ENCODE measurements around the gene ANXA7.

ANXA7 gene

GRCh38 chr10:73413528-73414229 lies at the start of gene ANXA7:
Gene ANXA7 (minus strand): TSS chr10:73414058. CDS start chr10:73400856, 13,202 bp downstream.
- peak; percentile 94 for DNase-seq

GRCh38 chr10:73460897-73461296 lies 47.0 kb upstream of the ANXA7 start:
- no peak for DNase-seq

GRCh38 chr10:73459683-73460314 lies 45.9 kb upstream of the ANXA7 start:
- DNase-seq, result no peak

- DNase-seq, result no peak
These were observed 42.5 kb upstream of the ANXA7 start for GRCh38 chr10:73456187-73456890.

- DNase-seq, result no peak
These were observed 35.3 kb upstream of the ANXA7 start for GRCh38 chr10:73449113-73449512.

GRCh38 chr10:73448384-73448783 lies 34.5 kb upstream of the ANXA7 start:
- no peak for DNase-seq

- DNase-seq, result no peak
These were observed 33.1 kb upstream of the ANXA7 start for GRCh38 chr10:73446926-73447325.

GRCh38 chr10:73444457-73444856 lies 30.6 kb upstream of the ANXA7 start:
- no peak for DNase-seq

- DNase-seq, result no peak
These were observed 25.9 kb upstream of the ANXA7 start for GRCh38 chr10:73439605-73440312.

GRCh38 chr10:73439055-73439454 lies 25.2 kb upstream of the ANXA7 start:
- DNase-seq, result no peak

GRCh38 chr10:73433538-73433867 lies 19.6 kb upstream of the ANXA7 start, which contains the start of gene MSS51:
Gene MSS51 (minus strand): TSS chr10:73433561. CDS start chr10:73428284, 5,277 bp downstream.
- no peak for DNase-seq

GRCh38 chr10:73432646-73433537 lies 19.0 kb upstream of the ANXA7 start:
- no peak for DNase-seq

GRCh38 chr10:73426318-73426717 lies 12.5 kb upstream of the ANXA7 start:
- no peak for DNase-seq

GRCh38 chr10:73424478-73424877 lies 10.6 kb upstream of the ANXA7 start:
- no peak for DNase-seq

GRCh38 chr10:73423309-73423708 lies 9.5 kb upstream of the ANXA7 start:
- DNase-seq, result no peak

GRCh38 chr10:73416571-73416970 lies 2.7 kb upstream of the ANXA7 start:
- no peak for DNase-seq

- no peak for DNase-seq
These were observed 530 bp upstream of the ANXA7 start for GRCh38 chr10:73414230-73414945.

GRCh38 chr10:73413108-73413527 lies 740 bp downstream of the ANXA7 start:
- DNase-seq, result peak; percentile 34

- DNase-seq, result no peak
These were observed 3.0 kb downstream of the ANXA7 start for GRCh38 chr10:73410897-73411296.

GRCh38 chr10:73408978-73409521 lies 4.8 kb downstream of the ANXA7 start:
- DNase-seq, result no peak

- no peak for DNase-seq
These were observed 5.8 kb downstream of the ANXA7 start for GRCh38 chr10:73408061-73408460.
